Duodenal mucosa (tissue), 2 donors: Measurements from ENCODE around the gene EFHD2.
"Not testable (repeated sequence)": the region's sequence is repeated elsewhere in the genome, so short reads cannot be mapped to it uniquely, and the experiment has no call there.

Source experiments
- H3K27ac ChIP-seq: one replicate; pipeline ENCODE4 v1.7.0; 2013; ENCODE audit warnings: low read depth, low read length
- H3K27me3 ChIP-seq, 2 donors: one replicate each; pipeline ENCODE4 v1.7.0; 2013; ENCODE audit warnings: low read length in 2 of 2, control low read depth in 1 of 2; ENCODE audit not compliant: insufficient read depth in 2 of 2, control insufficient read depth in 1 of 2
- H3K36me3 ChIP-seq, 2 donors: one replicate each; pipeline ENCODE4 v1.7.0; 2013; ENCODE audit warnings: low read length in 2 of 2, control low read depth in 1 of 2; ENCODE audit not compliant: insufficient read depth in 2 of 2, control insufficient read depth in 1 of 2
- H3K4me1 ChIP-seq, 2 donors: one replicate each; pipeline ENCODE4 v1.7.0; 2013; ENCODE audit warnings: low read length in 2 of 2, control low read depth in 1 of 2; ENCODE audit not compliant: insufficient read depth in 2 of 2, control insufficient read depth in 1 of 2
- H3K4me3 ChIP-seq, 2 donors: one replicate each; pipeline ENCODE4 v1.7.0; 2013; ENCODE audit warnings: low read length in 2 of 2, low read depth in 1 of 2
- H3K9ac ChIP-seq, 2 donors: one replicate each; pipeline ENCODE4 v1.7.0; 2013; ENCODE audit warnings: low read length in 2 of 2, low read depth in 1 of 2
- H3K9me3 ChIP-seq, 2 donors: one replicate each; pipeline ENCODE4 v1.7.0; 2013; ENCODE audit warnings: low read length in 2 of 2, control low read depth in 1 of 2; ENCODE audit not compliant: control insufficient read depth in 1 of 2

The EFHD2 gene

DNA sequence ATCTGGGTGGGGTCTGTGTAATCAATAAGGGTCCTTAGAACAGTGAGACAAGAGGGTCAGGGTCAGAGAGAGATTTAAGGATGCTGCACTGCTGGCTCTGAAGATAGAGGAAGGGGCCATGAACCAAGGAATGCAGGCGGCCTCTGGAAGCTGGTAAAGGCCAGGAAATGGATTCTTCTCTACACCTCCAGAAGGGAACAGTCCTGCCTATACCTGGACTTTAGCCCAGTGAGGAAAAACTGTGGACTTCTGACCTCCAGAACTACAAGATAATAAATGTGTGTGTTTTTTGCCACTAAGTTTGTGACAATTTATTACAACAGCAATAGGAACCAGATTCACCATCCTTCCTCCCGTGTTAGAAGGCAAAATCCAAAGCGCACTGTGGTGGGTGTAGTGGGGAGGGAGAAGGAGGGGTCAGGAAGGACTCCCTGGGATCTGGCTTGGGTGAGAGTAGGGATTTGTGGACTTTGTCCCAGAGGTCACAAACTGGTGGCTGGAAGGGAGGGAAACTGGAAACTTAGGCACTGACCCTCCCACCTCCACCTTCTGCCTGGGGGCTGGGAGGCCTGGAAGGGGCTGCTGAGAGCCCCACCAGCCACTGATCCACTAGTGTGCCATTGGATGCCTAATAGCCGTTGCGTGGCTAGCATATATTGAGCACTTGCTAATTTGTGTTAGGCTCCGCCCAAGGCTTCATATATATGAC, 41.5 kb downstream of the EFHD2 start:
- H3K9ac ChIP-seq = no peak overlapping the region
- H3K9me3 ChIP-seq = no peaks in the 10 kb centered on the region
- H3K4me1 ChIP-seq = no peaks in the 10 kb centered on the region
- H3K4me3 ChIP-seq = no peak overlapping the region
- no peak overlapping the region for H3K27ac ChIP-seq
- H3K36me3 ChIP-seq = no peaks in the 10 kb centered on the region
- H3K27me3 ChIP-seq = no peaks in the 10 kb centered on the region

DNA sequence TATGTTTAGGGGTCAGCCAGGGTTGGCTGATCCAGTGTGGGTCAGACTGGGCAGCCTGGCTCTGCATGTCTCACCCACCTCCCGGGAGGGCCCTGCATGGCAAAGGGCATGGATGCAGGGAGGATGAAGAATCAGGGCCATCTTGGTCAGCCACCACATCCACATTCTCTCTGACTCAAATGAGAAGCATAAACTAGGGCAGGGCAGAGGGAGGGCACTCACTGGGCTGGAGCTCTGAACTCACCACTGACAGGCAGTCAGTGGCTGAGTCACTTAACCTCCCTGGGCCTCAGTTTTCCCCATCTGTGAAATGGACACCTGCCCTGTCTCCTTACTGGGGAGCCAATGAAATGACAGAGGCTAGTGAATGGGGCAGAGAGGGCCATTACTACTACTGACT, 42.5 kb downstream of the EFHD2 start:
- H3K4me3 ChIP-seq = no peak overlapping the region
- H3K9me3 ChIP-seq = no peaks in the 10 kb centered on the region
- H3K27me3 ChIP-seq = no peaks in the 10 kb centered on the region
- no peaks in the 10 kb centered on the region for H3K4me1 ChIP-seq
- no peaks in the 10 kb centered on the region for H3K36me3 ChIP-seq
- no peak overlapping the region for H3K27ac ChIP-seq
- no peak overlapping the region for H3K9ac ChIP-seq

DNA sequence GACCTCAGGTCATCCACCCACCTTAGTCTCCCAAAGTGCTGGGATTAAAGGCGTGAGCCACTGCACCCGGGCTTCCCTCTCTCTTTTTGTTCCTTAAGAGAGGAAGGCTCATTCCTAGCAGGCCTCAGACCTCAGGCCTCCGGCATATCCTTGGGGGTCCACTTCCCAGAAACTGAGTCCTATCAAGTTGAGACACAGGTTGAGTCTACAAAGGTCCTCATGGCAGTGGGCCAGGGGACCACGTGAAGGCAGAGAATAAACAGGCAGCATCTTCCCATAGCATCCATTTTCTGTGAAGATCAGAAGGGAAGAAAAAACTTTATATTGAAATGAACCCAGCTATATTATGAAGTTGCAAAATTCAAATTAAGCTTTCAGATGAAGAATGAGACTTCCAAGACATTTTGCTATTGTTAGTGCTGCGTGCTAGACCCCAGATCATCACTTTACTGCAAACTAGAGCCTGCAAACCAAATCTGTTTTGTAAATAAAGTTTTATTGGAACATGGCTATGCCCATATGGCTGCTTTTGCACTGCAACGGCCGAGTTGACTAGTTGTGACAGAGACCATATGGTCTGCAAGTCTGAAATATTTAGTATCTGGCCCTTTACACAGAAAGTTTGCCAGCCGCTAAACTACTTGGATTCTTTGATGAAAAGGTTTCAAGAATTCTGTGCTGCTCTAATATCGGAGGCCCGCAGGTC, 43.3 kb downstream of the EFHD2 start:
- H3K36me3 ChIP-seq = no peaks in the 10 kb centered on the region
- H3K4me1 ChIP-seq = no peaks in the 10 kb centered on the region
- no peaks in the 10 kb centered on the region for H3K27me3 ChIP-seq
- H3K27ac ChIP-seq = no peak overlapping the region
- H3K9me3 ChIP-seq = no peaks in the 10 kb centered on the region
- no peak overlapping the region for H3K4me3 ChIP-seq
- no peak overlapping the region for H3K9ac ChIP-seq

GRCh38 chr1:15453734-15454133, 44.0 kb downstream of the EFHD2 start:
- no peak overlapping the region for H3K4me3 ChIP-seq
- no peak overlapping the region for H3K9ac ChIP-seq
- no peaks in the 10 kb centered on the region for H3K9me3 ChIP-seq
- no peak overlapping the region for H3K27ac ChIP-seq
- no peaks in the 10 kb centered on the region for H3K36me3 ChIP-seq
- no peaks in the 10 kb centered on the region for H3K27me3 ChIP-seq
- no peaks in the 10 kb centered on the region for H3K4me1 ChIP-seq

DNA sequence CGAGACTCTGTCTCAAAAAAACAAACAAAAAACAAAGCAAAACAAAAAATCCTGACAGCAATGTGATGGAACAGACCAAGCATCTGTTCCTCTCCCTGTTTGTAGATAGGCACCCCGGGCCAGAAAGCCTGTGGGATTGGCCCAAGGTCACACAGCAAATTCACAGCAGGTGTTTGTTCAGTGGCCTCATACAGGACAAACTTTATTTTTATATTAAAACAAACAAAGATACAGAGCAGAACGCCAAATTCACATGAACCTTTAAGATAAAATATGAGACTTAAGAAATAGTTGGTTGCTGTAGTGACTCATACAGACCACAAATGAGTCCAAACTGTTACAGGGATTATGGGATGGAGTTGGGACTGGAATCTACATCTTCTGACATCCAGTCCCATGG, 44.6 kb downstream of the EFHD2 start:
- H3K9ac ChIP-seq = no peak overlapping the region
- no peaks in the 10 kb centered on the region for H3K27me3 ChIP-seq
- no peaks in the 10 kb centered on the region for H3K4me1 ChIP-seq
- no peaks in the 10 kb centered on the region for H3K36me3 ChIP-seq
- H3K27ac ChIP-seq = no peak overlapping the region
- H3K4me3 ChIP-seq = no peak overlapping the region
- no peaks in the 10 kb centered on the region for H3K9me3 ChIP-seq

DNA sequence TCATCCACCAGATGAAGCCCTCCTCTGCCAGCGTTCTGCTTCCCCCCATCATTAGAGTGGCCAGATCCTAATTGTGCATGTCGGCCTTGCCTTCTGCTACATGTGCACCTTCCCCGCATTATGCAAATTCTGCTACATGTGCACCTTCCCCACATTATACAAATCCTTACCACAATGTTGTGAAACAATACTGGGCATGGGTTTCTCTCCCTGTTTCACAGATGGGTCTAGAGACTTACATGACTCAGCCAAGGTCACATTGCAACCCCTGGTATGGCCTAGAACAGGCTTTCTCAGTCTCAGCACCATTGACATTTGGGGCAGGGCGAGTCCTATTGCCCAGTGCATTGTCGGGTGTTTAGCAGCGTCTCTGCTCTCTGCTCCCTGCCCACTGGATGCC, 45.8 kb downstream of the EFHD2 start:
- no peaks in the 10 kb centered on the region for H3K9me3 ChIP-seq
- H3K27me3 ChIP-seq = no peaks in the 10 kb centered on the region
- no peaks in the 10 kb centered on the region for H3K4me1 ChIP-seq
- H3K4me3 ChIP-seq = no peak overlapping the region
- no peak overlapping the region for H3K27ac ChIP-seq
- H3K9ac ChIP-seq = no peak overlapping the region
- no peaks in the 10 kb centered on the region for H3K36me3 ChIP-seq

DNA sequence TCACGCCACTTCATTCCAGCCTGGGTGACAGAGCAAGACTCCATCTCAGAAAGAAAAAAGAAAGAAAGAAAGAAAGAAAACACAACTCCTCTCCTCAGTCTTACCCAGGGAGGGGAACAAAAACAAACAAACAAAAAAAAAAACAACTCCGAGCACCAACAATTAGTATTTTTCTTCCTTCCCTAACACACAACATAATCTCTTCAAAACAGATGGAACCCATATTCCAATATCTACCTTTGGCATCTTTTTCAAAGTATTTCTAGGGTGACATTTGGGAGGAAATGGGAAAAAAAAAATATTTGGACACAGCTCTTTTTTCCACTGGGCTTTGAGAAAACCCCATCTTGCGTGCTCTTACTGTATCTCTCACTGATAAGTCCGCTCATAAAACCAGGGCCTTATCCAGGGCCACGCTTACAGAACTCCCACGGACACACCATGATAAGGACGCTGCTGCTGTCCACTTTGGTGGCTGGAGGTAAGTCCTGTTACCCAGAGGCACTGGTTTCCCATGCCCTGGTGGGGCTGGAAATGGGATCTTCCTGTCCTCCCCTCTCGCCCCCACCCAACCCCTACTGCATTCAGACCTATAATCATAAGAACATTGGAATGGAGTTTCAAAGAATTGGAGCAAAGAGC, 46.7 kb downstream of the EFHD2 start, which contains the start of gene CELA2A:
TSS of gene CELA2A (plus strand) at position 420 of the 642 bp plus-strand sequence. CDS start at position 442, 22 bp downstream.
- H3K27ac ChIP-seq = no peak within 1 kb of the TSS
- no peaks in the 10 kb centered on the region for H3K36me3 ChIP-seq
- H3K4me1 ChIP-seq = no peaks in the 10 kb centered on the region
- no peak within 1 kb of the TSS for H3K4me3 ChIP-seq
- H3K27me3 ChIP-seq = no peaks in the 10 kb centered on the region
- H3K9ac ChIP-seq = no peak within 1 kb of the TSS
- H3K9me3 ChIP-seq = no peaks in the 10 kb centered on the region

GRCh38 chr1:15457585-15457984, 47.9 kb downstream of the EFHD2 start:
- no peak overlapping the region for H3K4me3 ChIP-seq
- no peaks in the 10 kb centered on the region for H3K4me1 ChIP-seq
- no peaks in the 10 kb centered on the region for H3K9me3 ChIP-seq
- no peak overlapping the region for H3K27ac ChIP-seq
- H3K36me3 ChIP-seq = no peaks in the 10 kb centered on the region
- H3K27me3 ChIP-seq = no peaks in the 10 kb centered on the region
- no peak overlapping the region for H3K9ac ChIP-seq

- H3K9ac ChIP-seq, H3K36me3 ChIP-seq, H3K4me1 ChIP-seq, H3K27ac ChIP-seq, H3K4me3 ChIP-seq, H3K27me3 ChIP-seq, H3K9me3 ChIP-seq: not testable (repeated sequence)
Observed at GRCh38 chr1:15458388-15458787, 48.7 kb downstream of the EFHD2 start.
